HL-60 (cell line): Measurements from ENCODE around the gene GPC5.

Experiments
- POLR2AphosphoS5 ChIP-seq: IDR thresholded peaks from 2 replicates; pipeline ENCODE4 v1.6.1; 2012; ENCODE audit warnings: low read depth
- REST ChIP-seq: IDR thresholded peaks from 2 replicates; pipeline ENCODE4 v1.6.1; 2012; ENCODE audit warnings: low read depth; ENCODE audit not compliant: insufficient replicate concordance
- SPI1 ChIP-seq: IDR thresholded peaks from 2 replicates; pipeline ENCODE4 v1.6.1; 2012; ENCODE audit warnings: low read depth, mild to moderate bottlenecking, borderline replicate concordance
- TF ChIP-seq, protein P1 (sequence below): IDR thresholded peaks from one replicate; pipeline ENCODE4 v1.5.1; 2011; ENCODE audit warnings: low read length, control low read depth, inconsistent platforms; ENCODE audit not compliant: insufficient read depth

DNA sequence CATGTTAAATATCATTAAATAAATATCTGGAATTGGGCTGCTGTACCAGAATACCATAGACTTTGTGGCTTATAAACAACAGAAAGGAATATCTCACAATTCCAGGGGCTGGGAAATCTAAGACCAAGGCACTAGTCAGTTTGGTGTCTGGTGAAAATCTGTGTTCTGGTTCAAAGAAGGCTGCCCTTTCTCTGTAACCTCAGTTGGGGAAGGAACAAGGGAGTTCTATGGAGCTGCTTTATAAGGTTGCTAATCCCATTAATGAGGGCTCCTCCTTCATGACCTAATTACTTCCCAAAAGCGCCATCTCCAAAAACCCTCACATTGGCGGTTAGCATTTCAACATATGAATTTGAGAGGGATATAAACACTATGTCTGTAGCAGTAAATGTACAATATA, 480.9 kb downstream of the GPC5 start:
- TF ChIP-seq, protein P1, sequence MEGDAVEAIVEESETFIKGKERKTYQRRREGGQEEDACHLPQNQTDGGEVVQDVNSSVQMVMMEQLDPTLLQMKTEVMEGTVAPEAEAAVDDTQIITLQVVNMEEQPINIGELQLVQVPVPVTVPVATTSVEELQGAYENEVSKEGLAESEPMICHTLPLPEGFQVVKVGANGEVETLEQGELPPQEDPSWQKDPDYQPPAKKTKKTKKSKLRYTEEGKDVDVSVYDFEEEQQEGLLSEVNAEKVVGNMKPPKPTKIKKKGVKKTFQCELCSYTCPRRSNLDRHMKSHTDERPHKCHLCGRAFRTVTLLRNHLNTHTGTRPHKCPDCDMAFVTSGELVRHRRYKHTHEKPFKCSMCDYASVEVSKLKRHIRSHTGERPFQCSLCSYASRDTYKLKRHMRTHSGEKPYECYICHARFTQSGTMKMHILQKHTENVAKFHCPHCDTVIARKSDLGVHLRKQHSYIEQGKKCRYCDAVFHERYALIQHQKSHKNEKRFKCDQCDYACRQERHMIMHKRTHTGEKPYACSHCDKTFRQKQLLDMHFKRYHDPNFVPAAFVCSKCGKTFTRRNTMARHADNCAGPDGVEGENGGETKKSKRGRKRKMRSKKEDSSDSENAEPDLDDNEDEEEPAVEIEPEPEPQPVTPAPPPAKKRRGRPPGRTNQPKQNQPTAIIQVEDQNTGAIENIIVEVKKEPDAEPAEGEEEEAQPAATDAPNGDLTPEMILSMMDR = no peak
- no peak for TF ChIP-seq POLR2AphosphoS5
- TF ChIP-seq REST = no peak
- TF ChIP-seq SPI1 = no peak
